ENCODE results near the gene CRTAP. TPM values are rescaled to one million over a fixed set of nuclear protein-coding genes. Genes with fewer than 3 reads are reported as not detected.
A peak's percentile ranks its signal among the peaks of the same experiment; 100 is the strongest.
"Not testable (repeated sequence)": the region's sequence is repeated elsewhere in the genome, so short reads cannot be mapped to it uniquely, and the experiment has no call there.

CRTAP gene
- total RNA-seq, 6 experiments from 2014 or later, result 33.1 to 54.9 (median 46.8) TPM

GRCh38 chr3:33137691-33138090 lies 23.9 kb downstream of the CRTAP start:
- intact Hi-C loops (cut with DNase I), result loop anchor here in 1 of 2 donors (10.0 kb wide), 1 partner anchor 237 kb away; no protein-coding TSS in a partner anchor
- 60% methylated on average over 1 of the region's 1 CpG for WGBS (ENCODE audit: insufficient coverage, low coverage, low lambda C conversion rate, missing lambda C conversion rate)
- no peak for TF ChIP-seq POLR2A (IDR thresholded peaks at IDR 0.05)
- TF ChIP-seq, protein P1, sequence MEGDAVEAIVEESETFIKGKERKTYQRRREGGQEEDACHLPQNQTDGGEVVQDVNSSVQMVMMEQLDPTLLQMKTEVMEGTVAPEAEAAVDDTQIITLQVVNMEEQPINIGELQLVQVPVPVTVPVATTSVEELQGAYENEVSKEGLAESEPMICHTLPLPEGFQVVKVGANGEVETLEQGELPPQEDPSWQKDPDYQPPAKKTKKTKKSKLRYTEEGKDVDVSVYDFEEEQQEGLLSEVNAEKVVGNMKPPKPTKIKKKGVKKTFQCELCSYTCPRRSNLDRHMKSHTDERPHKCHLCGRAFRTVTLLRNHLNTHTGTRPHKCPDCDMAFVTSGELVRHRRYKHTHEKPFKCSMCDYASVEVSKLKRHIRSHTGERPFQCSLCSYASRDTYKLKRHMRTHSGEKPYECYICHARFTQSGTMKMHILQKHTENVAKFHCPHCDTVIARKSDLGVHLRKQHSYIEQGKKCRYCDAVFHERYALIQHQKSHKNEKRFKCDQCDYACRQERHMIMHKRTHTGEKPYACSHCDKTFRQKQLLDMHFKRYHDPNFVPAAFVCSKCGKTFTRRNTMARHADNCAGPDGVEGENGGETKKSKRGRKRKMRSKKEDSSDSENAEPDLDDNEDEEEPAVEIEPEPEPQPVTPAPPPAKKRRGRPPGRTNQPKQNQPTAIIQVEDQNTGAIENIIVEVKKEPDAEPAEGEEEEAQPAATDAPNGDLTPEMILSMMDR (IDR thresholded peaks at IDR 0.05), result no peak
- Histone ChIP-seq H3K4me1 (no peaks in the 10 kb centered on the region), H3K27me3 (no peaks in the 10 kb centered on the region), H3K27ac (no peak overlapping the region), H3K4me3 (no peak overlapping the region), H3K9me3 (no peaks in the 10 kb centered on the region), H3K36me3 (peaks cover 0 to 43% (median 12%) of the 10 kb centered on the region in 4 donors)
- ATAC-seq (no peak), DNase-seq (no peak)

DNA sequence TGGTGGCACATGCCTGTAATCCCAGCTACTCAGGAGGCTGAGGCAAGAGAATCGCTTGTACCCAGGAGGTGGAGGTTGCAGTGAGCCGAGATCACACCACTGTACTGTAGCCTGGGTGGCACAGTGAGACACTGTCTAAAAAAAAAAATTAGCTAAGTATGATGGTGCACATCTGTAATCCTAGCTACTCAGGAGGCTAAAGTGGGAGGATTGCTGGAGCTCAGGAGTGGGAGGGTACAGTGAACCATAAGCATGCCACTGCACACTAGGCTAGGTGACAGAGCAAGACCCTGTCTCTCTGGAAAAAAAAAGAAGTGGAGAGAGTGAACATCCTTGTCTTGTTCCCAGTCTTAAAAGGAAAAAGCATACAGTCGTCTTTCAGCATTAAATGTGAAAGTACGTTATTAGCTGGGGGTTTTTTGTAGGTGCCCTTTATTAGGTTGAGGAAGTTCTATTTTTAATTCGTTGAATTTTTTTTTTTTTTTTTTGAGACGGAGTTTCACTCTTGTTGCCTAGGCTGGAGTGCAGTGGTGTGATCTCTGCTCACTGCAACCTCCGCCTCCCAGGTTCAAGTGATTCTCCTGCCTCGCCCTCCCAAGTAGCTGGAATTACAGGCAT lies 25.3 kb downstream of the CRTAP start:
- not testable (repeated sequence) for H3K27ac ChIP-seq, H3K9me3 ChIP-seq, ATAC-seq, DNase-seq, H3K4me1 ChIP-seq, H3K4me3 ChIP-seq, H3K27me3 ChIP-seq
- WGBS (ENCODE audit: insufficient coverage, low coverage, low lambda C conversion rate, missing lambda C conversion rate), result 86% methylated on average over 7 of the region's 8 CpGs
- peaks cover 0 to 33% (median 6%) of the 10 kb centered on the region in 4 donors for H3K36me3 ChIP-seq
- intact Hi-C loops (cut with DNase I), result loop anchor here in 1 of 2 donors (10.0 kb wide), 1 partner anchor 236 kb away; no protein-coding TSS in a partner anchor

DNA sequence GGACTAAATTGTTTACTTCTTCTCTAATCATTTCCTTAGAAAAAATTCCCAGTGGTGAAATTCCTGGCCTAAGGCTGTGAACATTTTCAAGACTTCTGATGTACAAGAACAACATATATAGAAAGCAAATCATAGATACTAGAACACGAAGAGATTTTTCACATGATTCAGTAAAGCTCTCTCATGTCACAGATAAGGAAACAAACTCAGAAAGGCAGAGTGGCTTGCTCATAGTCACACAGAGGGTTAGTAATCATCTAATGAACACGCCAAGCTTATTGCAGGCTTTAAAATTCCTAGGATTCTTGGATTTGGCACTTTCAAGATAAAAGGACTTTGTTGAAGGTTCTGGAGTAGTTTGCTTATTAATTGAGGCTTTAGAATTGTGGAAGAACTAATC lies 26.2 kb downstream of the CRTAP start:
- H3K9me3 ChIP-seq, result no peaks in the 10 kb centered on the region
- H3K4me3 ChIP-seq, result no peak overlapping the region
- H3K27ac ChIP-seq, result no peak overlapping the region
- no peak for ATAC-seq
- intact Hi-C loops (cut with DNase I), result loop anchor here (10.0 kb wide), 1 partner anchor 235 kb away; no protein-coding TSS in a partner anchor
- TF ChIP-seq, protein P1 (IDR thresholded peaks at IDR 0.05), result no peak
- TF ChIP-seq POLR2A (IDR thresholded peaks at IDR 0.05), result no peak
- no peaks in the 10 kb centered on the region for H3K4me1 ChIP-seq
- no peaks in the 10 kb centered on the region for H3K27me3 ChIP-seq
- no peak for DNase-seq
- H3K36me3 ChIP-seq, result peaks cover 0 to 25% (median 2%) of the 10 kb centered on the region in 4 donors
- WGBS (ENCODE audit: insufficient coverage, low coverage, low lambda C conversion rate, missing lambda C conversion rate), result 74% methylated on average over 2 of the region's 2 CpGs

GRCh38 chr3:33141006-33141405 lies 27.2 kb downstream of the CRTAP start:
- Histone ChIP-seq H3K4me3 (no peak overlapping the region), H3K4me1 (no peaks in the 10 kb centered on the region), H3K27me3 (no peaks in the 10 kb centered on the region), H3K9me3 (no peaks in the 10 kb centered on the region), H3K36me3 (peaks cover 0 to 16% (median 2%) of the 10 kb centered on the region in 4 donors), H3K27ac (no peak overlapping the region)
- ATAC-seq (no peak), DNase-seq (no peak)
- WGBS (ENCODE audit: insufficient coverage, low coverage, low lambda C conversion rate, missing lambda C conversion rate), result 100% methylated on average over 3 of the region's 3 CpGs
- intact Hi-C loops (cut with DNase I), result loop anchor here in 1 of 2 donors (10.0 kb wide), 1 partner anchor 234 kb away; no protein-coding TSS in a partner anchor
- TF ChIP-seq POLR2A (IDR thresholded peaks at IDR 0.05), result no peak
- TF ChIP-seq, protein P1 (IDR thresholded peaks at IDR 0.05), result no peak

GRCh38 chr3:33144433-33144832 lies 30.6 kb downstream of the CRTAP start:
- TF ChIP-seq, protein P1 (IDR thresholded peaks at IDR 0.05), result peak in 2 of 4 donors; percentile 17 to 26
- no peak for TF ChIP-seq POLR2A (IDR thresholded peaks at IDR 0.05)
- Histone ChIP-seq H3K27me3 (no peaks in the 10 kb centered on the region), H3K4me3 (no peak overlapping the region), H3K4me1 (peaks cover 0 to 11% (median 0%) of the 10 kb centered on the region in 4 donors), H3K36me3 (peaks cover 0 to 9% (median 2%) of the 10 kb centered on the region in 4 donors), H3K27ac (no peak overlapping the region), H3K9me3 (no peaks in the 10 kb centered on the region)
- 40% methylated on average over 1 of the region's 1 CpG for WGBS (ENCODE audit: insufficient coverage, low coverage, low lambda C conversion rate, missing lambda C conversion rate)
- intact Hi-C loops (cut with DNase I), result loop anchor here in 1 of 2 donors (10.0 kb wide), 1 partner anchor 230 kb away; no protein-coding TSS in a partner anchor
- DNase-seq (no peak), ATAC-seq (no peak)

Data from right lobe of liver (tissue), 6 donors.